ENCODE results near the gene LMBR1.
"Not testable (repeated sequence)": the region's sequence is repeated elsewhere in the genome, so short reads cannot be mapped to it uniquely, and the experiment has no call there.

The LMBR1 gene

GRCh38 chr7:156860099-156860498, 32.9 kb downstream of the LMBR1 start:
- not testable (repeated sequence) for DNase-seq (ENCODE audit: low read depth, low spot score); H3K27ac ChIP-seq

- no peak overlapping the region for H3K27ac ChIP-seq
- no peak for DNase-seq (ENCODE audit: low read depth, low spot score)
Measured at GRCh38 chr7:156858523-156858922, 34.5 kb downstream of the LMBR1 start.

- DNase-seq (ENCODE audit: low read depth, low spot score) = no peak
- H3K27ac ChIP-seq = no peak overlapping the region
Measured at GRCh38 chr7:156857757-156858156, 35.2 kb downstream of the LMBR1 start.

- no peak for DNase-seq (ENCODE audit: low read depth, low spot score)
- no peak overlapping the region for H3K27ac ChIP-seq
Measured at GRCh38 chr7:156854654-156855053, 38.3 kb downstream of the LMBR1 start.

GRCh38 chr7:156848979-156849378, 44.0 kb downstream of the LMBR1 start:
- H3K27ac ChIP-seq = no peak overlapping the region
- no peak for DNase-seq (ENCODE audit: low read depth, low spot score)

- no peak overlapping the region for H3K27ac ChIP-seq
- no peak for DNase-seq (ENCODE audit: low read depth, low spot score)
Measured at GRCh38 chr7:156845379-156846101, 47.4 kb downstream of the LMBR1 start.

- H3K27ac ChIP-seq; DNase-seq (ENCODE audit: low read depth, low spot score): not testable (repeated sequence)
Measured at GRCh38 chr7:156843582-156843981, 49.4 kb downstream of the LMBR1 start.

- DNase-seq (ENCODE audit: low read depth, low spot score) = no peak
- H3K27ac ChIP-seq = no peak overlapping the region
Measured at GRCh38 chr7:156843157-156843556, 49.8 kb downstream of the LMBR1 start.

- no peak overlapping the region for H3K27ac ChIP-seq
- DNase-seq (ENCODE audit: low read depth, low spot score) = no peak
Measured at GRCh38 chr7:156842740-156843140, 50.2 kb downstream of the LMBR1 start.

- no peak overlapping the region for H3K27ac ChIP-seq
- DNase-seq (ENCODE audit: low read depth, low spot score) = no peak
Measured at GRCh38 chr7:156842317-156842716, 50.7 kb downstream of the LMBR1 start.

GRCh38 chr7:156841497-156841896, 51.5 kb downstream of the LMBR1 start:
- DNase-seq (ENCODE audit: low read depth, low spot score) = no peak
- no peak overlapping the region for H3K27ac ChIP-seq

GRCh38 chr7:156840134-156840533, 52.8 kb downstream of the LMBR1 start:
- DNase-seq (ENCODE audit: low read depth, low spot score) = no peak
- no peak overlapping the region for H3K27ac ChIP-seq

- H3K27ac ChIP-seq = peak overlapping the region; percentile 58
- peak; percentile 10 for DNase-seq (ENCODE audit: low read depth, low spot score)
Measured at GRCh38 chr7:156836443-156836842, 56.5 kb downstream of the LMBR1 start.

- H3K27ac ChIP-seq = no peak overlapping the region
- no peak for DNase-seq (ENCODE audit: low read depth, low spot score)
Measured at GRCh38 chr7:156834462-156834861, 58.5 kb downstream of the LMBR1 start.

- no peak for DNase-seq (ENCODE audit: low read depth, low spot score)
- no peak overlapping the region for H3K27ac ChIP-seq
Measured at GRCh38 chr7:156833312-156833711, 59.7 kb downstream of the LMBR1 start.

GRCh38 chr7:156832195-156832877, 60.6 kb downstream of the LMBR1 start:
- no peak for DNase-seq (ENCODE audit: low read depth, low spot score)
- no peak overlapping the region for H3K27ac ChIP-seq

GRCh38 chr7:156829669-156830336, 63.2 kb downstream of the LMBR1 start:
- no peak overlapping the region for H3K27ac ChIP-seq
- no peak for DNase-seq (ENCODE audit: low read depth, low spot score)

- no peak for DNase-seq (ENCODE audit: low read depth, low spot score)
- no peak overlapping the region for H3K27ac ChIP-seq
Measured at GRCh38 chr7:156827587-156828203, 65.3 kb downstream of the LMBR1 start.

- DNase-seq (ENCODE audit: low read depth, low spot score) = no peak
- H3K27ac ChIP-seq = peak overlapping the region; percentile 34
Measured at GRCh38 chr7:156823435-156823834, 69.5 kb downstream of the LMBR1 start.

- H3K27ac ChIP-seq = no peak overlapping the region
- no peak for DNase-seq (ENCODE audit: low read depth, low spot score)
Measured at GRCh38 chr7:156820445-156821063, 72.4 kb downstream of the LMBR1 start.
